SKM-1 treated with dmso at 0.1 percent for 144 hours (cell line): ENCODE data around the gene SAMMSON.
A peak's percentile ranks its signal among the peaks of the same experiment; 100 is the strongest.

Experiments
- DNase-seq: peaks from one replicate; lab custom pipeline; 2025; ENCODE audit not compliant: unreplicated experiment; lab: John Stamatoyannopoulos, UW

Gene SAMMSON

GRCh38 chr3:70010346-70010745, 10.8 kb downstream of the SAMMSON start:
- DNase-seq: no peak

- DNase-seq: no peak
Measured at GRCh38 chr3:70011582-70011981, 12.0 kb downstream of the SAMMSON start.

DNA sequence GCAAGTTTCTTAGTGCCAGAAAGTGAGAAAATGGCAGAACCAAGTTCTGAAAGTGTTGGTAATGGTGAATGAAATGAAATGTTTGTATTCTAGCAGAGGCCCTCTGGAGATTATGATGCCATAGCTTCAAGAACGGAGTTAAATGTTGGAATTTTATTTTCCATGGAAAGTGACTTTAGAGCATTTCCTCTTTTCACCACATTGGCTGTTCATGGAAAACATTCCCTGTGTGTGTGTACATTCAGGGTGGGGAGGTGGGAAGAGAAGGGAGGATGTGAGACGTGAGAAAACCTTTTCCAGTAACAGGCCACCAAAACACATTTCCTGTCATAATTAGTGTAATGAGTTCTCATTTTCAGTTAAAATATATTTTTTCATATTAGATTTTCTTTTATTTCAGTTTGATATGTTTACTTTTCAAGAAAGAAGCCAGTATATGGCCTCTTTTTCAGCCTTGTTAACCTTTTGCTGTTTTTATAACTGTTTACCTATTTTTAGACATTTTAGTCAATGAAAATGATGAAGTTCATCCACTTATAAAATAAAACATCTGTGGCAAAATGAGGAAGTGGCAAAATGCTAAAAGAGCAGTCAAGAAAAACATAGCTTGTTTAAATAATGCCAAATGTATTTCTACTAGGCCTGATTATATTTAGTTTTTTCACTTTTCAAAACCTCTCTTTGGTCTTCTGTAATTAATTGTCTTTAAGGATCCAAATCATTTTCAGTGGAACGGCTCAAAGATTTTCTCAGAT, 21.6 kb downstream of the SAMMSON start:
- DNase-seq: no peak

DNA sequence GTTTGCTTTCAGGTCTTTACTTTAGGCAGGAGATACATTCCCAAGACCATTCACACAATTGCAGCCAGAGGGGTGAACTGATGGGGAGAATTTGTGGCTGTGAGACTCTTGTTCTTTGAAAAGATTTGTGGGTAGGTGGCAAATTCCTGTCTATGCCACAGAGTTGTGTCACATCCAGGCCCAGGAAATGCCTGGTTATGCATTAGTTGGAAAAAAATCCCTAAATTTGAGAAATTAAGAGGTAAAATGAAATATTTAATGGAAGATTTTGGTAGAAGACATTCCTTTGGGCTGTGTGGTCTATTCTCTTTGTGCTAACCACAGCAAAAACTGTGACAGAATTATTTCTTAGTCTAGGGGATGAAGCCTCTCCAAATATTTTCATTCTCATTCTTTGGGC, 28.8 kb downstream of the SAMMSON start:
- no peak for DNase-seq

DNA sequence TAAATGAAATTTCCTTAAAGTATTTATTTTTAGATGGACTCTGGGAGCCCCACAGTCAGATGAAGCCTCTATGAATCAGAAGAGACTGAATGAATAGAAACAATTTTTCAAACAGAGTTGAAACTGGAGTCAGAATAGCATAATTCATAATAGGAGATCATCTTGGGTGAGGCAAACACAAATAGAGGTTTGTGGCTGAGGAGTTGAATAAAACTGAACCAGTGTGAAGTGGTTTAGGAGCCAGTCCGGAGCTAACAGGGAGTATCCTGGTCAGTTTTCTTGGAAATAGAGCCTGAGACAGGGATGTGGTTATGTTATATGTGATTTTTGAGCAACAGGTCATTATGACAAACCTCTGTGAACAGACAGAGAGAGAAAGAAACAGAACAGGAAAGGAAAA, 39.2 kb downstream of the SAMMSON start:
- DNase-seq: no peak

DNA sequence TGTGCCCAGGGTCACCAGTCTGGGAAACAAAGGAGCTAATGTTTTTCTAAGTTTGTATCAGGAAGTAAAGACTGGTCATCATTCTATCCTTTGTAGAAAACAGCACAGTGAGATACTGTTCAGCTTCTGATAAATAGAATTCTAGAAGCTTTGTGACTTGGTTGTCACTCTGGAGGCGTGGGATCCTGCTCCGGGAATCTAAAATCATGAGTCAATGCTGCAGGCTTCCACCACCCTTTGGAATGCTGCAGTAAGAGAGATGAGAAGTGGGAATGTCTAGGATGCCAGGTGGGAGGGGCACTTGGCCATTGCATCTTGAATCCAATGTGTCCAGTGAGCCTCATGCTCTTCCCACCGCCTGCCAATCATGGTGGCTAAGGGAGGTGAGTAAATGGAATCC, 40.9 kb downstream of the SAMMSON start:
- DNase-seq: no peak

DNA sequence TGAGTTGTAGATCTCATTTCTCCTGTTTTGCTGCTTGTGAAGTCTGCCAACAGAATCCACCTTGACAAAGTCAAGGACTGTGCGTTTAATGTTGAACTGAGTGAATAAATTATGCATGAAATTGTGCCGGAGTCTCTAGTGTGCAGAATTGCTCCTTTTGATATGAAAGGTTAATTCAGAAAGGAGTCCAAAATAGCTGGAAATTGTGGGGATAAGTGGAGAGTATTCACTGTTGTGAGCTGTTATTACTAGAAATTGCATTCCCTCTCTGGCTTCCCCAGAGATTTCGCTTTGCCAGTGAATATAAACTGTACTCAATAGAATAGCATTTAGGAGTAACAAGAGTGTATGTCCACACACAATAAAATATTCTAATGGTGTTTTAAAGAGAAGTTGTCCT, 43.1 kb downstream of the SAMMSON start:
- no peak for DNase-seq

GRCh38 chr3:70049761-70050160, 50.2 kb downstream of the SAMMSON start:
- DNase-seq: no peak

- peak; percentile 17 for DNase-seq
Measured at GRCh38 chr3:70053293-70053692, 53.8 kb downstream of the SAMMSON start.

- no peak for DNase-seq
Measured at GRCh38 chr3:70056081-70056480, 56.5 kb downstream of the SAMMSON start.

DNA sequence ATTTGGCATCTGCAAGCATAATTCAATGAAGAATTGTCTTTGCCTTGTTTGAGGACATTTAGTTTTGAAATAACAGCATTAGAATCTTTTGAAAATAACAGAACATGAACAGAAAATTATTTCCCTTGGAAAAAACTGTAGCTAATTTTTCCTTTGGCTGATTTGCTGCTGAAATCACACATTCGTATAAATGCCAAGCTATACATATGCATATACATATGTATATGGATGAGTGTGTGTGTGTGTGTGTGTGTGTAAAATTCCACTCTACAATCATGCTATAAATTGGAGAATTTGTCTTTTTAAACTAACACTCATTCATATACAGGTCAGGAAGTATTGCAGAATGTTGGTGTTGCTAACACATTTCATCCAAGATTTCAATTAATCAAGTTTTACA, 57.9 kb downstream of the SAMMSON start:
- DNase-seq: no peak

DNA sequence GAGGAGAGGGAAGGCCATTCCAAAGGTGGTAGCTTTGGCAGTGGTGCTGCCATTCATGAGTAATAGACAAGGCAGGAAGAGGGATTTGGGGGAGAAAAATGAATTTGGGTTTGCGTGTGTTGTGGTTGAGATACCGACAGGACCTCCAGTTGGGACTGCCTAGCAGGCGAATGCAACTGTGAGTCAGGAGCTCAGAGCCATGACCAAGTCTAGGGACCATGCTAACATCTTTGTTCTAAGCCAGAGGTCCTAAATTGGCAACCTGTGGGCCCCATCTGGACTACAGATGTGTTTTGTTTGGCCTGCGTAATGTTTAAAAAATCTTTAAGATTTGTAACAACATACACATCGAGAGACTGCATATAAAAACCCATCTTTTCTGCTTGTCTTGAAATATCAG, 61.6 kb downstream of the SAMMSON start:
- DNase-seq: no peak

GRCh38 chr3:70064194-70064779, 64.8 kb downstream of the SAMMSON start:
- DNase-seq: peak; percentile 46

DNA sequence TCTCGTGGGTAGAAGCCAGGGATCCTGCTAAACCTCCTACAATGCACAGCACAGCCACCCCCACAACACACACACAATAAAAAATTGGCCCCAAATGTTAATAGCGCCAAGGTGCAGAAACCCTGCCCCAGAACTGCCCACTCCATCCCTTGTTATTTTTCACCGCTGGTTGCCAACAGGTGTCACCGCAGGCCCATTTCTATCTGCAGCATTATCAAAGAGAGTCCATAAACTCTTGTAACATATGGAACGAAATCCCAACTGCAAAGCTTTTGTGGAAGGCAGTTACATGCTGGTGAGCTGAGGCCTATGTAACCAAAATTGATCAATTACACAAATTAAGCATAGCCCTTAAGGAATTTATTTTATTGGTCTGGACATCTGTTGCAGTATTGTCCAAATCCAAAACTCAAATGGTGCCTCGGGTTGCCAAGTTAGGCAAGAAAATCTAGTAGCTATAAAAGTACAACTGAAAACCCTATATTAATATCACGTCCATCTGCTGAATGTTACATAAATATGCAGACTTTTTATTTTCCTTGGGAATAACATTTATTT, 66.2 kb downstream of the SAMMSON start:
- no peak for DNase-seq

DNA sequence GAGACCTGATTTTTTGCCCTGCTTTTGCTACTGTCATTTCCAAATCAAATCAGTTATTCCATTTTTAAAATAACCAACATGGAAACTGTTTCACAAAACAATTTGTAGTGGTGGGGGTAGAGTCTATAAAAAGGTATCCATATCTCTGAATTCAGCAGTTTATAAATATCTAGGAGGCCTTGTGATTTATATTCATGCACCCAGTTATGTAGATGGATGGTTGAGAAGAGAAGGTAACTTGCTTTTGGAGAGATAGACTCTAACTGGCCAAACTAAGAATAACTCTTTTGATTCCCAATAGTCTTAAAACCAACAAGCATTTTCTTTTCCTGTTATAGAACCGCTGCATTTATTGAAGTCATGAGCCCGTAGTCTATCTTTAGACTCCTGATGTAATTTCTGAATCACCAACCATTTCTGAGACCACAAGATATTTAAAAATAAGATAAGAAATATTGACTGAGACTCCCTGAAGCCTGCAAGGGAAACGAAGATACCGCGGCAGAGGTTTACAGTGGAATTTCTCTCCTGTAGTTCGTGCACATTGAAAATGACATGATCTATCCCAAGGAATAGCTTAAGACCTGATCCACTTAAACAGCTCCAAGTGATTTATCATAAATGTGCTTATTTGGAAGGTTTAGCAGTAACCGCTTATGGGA, 68.5 kb downstream of the SAMMSON start:
- DNase-seq: no peak

DNA sequence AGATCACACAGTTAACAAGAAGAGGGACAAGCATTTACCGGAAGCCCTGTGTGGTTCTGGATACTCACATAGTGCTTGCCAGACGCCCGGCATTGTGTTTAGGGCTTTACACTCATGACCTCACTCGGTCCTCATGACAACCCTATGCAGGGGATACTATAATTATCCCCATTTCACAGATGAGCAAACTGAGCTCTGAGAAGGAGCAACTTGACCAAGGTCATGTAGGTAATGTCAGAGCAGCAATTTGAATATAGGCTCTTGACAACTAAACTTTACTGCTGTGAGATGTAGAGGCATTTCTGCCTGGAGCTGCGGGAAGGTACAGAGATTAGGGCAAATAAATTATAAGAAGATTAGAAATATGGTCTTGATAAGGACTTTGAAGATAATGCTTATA, 70.0 kb downstream of the SAMMSON start:
- no peak for DNase-seq

- no peak for DNase-seq
Measured at GRCh38 chr3:70071138-70071537, 71.6 kb downstream of the SAMMSON start.

- no peak for DNase-seq
Measured at GRCh38 chr3:70072180-70072579, 72.6 kb downstream of the SAMMSON start.

GRCh38 chr3:70072754-70073153, 73.2 kb downstream of the SAMMSON start:
- no peak for DNase-seq

GRCh38 chr3:70075101-70075500, 75.6 kb downstream of the SAMMSON start:
- DNase-seq: no peak

- DNase-seq: no peak
Measured at GRCh38 chr3:70076396-70076795, 76.9 kb downstream of the SAMMSON start.

GRCh38 chr3:70078778-70079177, 79.2 kb downstream of the SAMMSON start:
- no peak for DNase-seq
